SKM-1 (cell line): Measurements from ENCODE around the gene STX19.
A peak's percentile ranks its signal among the peaks of the same experiment; 100 is the strongest.

Experiments
- DNase-seq: peaks from one replicate; lab custom pipeline; 2025; ENCODE audit not compliant: unreplicated experiment; lab: John Stamatoyannopoulos, UW

Gene STX19

DNA sequence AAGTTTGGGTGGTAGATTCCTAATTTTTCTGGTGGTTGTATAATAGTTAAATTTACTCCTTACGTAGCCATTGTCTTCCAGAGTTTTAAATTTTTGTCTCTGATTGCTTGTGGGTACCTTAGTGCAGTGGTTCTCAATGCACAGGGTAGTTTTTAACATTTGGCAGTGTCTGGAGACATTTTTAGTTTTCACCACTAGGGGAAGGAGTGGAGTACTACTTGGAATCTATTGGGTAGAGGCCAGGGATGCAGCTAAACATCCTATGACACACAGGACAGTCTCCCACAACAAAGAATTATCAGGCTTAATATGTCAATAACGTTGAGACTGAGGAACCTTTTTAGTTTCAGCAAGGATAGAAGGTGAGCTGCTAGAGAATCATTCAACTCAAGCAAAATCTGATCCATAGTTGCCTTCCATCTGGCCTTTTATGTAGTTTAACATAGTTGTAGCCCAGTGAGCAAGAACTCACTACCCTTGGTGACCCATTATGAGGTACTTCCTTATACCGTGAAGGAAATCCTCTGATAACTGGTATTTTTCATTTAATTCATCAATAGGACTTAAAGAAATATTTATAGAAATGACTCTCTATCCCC, 8.6 kb upstream of the STX19 start:
- DNase-seq: no peak

DNA sequence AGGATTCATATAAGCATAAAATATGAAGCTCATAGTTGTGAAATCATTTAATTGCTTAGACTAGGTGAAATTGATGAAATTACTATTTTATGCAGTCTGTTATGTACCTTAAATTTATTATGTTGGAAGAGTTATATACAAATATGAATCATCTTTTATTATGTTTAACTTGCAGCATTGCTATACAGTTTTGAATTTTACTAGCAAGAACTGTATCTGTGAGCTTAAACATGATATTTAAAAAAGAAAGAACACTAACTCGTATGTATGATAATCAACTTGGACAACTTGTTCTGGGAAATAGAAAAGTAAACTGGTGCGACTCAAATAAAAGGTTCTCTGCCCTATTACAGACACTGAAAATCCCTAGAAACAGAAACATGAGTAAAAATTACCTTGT, 1.8 kb downstream of the STX19 start:
- no peak for DNase-seq

DNA sequence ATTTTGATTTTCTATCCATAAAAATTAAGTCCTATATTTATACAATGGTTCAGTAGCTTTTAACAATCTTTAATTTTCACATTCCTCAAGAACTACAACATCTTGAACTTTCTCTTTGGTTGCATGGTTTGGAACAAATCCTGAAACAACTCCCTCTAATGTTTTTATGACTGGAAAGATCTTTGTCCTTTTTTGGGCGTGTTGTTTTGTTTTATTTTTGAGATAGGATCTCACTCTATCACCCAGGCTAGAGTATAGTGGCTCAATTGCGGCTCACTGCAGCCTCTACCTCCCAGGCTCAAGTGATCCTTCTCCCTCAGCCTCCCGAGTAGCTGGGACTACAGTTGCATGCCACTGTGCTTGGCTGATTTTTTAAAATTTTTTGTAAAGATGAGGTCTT, 4.0 kb downstream of the STX19 start:
- no peak for DNase-seq

DNA sequence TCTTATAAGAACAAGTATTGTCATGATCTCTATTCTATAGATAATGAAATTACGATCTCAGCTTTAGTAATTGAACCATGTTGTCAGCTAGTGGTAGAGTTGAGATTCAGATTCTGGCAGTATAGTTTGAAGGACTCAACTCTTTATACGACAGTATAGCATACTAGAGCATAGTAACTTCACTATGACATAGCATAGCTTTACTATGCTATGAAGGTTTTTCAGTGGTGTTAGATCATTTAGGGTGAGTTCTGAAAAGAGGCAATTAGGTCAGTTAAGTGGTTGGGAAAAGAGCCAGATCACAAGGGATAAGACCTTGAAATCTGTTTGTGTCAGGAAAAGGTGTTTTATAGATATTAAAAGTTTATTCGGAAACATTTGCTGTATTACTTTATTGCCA, 8.1 kb downstream of the STX19 start:
- no peak for DNase-seq

DNA sequence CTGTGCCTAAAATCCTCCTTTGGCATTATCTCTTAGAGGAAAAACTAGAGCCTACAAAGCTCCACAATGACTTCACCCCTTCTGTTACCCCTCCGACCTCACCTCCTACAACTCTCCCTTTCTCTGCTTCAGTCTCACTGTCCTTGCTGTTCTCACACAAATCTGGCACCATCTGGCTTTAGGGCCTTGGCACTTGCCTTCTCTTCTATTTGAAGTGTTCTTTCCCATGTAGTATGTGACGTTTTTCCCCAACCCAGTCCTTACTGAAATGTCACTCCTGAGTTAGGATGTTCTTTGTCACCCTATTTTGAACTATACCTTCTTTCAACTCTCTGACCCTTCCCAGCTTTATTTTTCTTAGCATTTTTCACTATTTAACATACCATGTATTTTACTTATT, 8.7 kb downstream of the STX19 start:
- DNase-seq: no peak

DNA sequence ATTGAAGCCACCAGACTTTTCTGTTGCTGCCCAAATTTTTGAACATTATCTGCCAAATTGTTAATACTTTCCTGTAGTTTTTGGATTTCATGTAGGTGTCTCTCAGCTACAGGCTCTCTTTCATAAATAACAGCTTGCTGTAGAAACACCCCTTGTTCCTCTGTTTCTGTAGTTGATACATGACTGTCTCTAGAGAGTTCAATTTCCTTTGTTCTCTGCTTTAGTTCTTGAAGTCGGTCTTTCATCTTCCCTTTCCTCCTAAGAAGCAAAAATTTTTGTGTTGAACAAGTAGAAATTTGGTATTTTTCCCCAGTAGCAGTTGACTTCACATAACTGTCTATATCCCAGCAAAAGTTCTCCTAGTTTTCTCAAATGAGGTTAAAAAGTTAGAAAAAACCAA, 13.4 kb downstream of the STX19 start:
- DNase-seq: no peak

DNA sequence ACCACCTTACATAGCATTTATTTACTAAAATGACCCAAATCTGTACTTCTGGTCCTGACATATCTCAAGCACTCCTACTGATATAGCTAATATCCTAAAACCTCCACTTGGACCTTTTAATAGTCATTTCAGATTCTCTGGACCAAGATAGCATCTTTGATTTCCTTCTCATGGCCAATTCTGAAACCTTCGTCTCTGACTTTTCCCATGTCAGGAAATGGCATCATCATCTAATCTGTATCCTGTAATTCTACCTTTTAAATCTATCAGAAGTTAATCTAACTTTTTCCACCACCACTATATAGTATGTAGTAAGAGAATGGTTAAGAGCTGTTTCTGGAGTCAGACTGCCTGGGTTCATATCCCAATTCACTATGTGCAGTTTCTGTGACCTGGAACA, 16.2 kb downstream of the STX19 start:
- no peak for DNase-seq

DNA sequence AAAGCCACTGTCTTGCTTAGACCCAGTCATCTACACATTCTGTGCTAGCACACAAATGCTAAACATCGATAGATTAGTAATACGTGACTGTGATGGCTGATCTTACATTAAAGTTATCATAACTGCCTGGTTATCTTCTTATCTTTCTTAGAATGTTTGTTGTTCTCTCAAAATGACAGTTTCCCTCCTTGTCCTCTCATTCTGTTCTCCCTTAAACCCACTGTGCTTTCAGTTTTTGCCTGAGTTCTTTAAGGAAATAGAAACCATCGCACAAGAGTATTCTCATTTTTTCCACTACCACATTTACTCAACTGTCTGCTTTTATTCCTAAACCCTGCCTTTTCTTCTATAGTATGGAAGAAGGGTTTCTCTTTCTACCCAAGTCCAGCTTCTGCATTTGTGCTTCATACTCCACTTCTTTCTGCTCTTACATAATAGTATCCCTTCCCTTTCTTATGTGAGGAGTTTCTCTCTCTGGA, 17.1 kb downstream of the STX19 start:
- DNase-seq: no peak

DNA sequence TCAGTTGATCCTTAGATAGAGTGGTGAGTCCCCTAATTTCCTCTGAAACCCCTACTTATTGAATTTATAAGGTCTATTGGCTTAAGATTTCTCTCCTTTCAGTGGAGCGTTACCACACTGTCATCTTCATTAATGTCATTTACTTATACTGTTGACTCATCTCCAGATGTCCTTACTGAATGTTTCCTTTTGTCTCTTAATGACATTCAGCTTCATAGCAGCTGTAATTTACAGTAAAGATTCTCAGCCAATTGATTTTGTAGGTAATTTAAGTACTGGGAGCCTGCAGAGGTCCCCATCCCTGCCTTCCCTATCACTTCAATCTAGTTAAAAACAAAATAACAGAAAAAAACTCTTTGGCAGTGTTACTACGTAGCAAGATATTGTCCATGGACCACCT, 18.8 kb downstream of the STX19 start:
- no peak for DNase-seq

DNA sequence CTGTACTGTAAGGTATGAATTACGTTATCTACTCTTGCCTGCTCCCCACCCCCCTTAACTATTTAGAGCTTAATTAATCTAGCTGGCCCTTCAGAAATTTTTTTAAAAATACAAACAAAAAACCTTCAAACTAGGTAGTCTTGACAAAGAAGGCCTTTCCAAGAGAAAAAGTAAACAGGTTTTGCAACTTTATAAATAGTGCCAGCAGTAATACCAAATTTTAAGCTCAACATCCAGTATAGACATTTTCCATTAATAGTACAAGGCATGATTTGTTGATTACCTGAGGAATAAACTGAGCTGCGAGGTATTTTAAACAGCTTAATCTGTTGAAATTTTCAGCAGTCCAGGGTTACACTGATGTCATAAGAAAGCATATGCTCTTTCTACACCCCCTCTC, 20.1 kb downstream of the STX19 start:
- no peak for DNase-seq

DNA sequence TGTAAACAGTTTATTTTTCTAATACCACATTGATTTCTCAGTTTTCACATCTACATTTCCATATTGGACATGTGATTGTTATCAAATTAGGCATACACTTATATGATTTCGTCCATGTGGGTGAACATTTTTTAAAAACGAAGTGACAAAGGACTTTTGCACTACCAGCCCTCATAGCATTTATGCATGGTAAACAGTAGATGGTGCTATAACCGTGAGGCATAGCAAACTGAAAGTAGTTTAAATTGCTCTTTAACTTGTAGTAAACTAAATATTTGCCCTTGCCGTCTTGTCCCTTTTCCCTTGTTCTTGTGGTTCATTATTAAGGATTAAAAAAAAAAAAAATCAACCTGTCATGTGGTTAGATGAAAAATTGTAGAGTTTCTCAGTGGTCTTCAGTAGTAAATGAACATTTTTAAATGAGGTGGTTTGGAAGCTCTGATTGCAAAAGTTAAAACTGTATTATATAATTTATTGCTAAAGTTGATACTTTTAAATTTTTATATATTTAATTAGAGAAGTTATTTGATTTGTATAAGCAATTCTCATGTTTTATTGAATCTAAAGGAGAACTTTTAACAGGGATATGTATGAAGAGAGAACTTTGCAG, 24.0 kb downstream of the STX19 start:
- peak; percentile 48 for DNase-seq

DNA sequence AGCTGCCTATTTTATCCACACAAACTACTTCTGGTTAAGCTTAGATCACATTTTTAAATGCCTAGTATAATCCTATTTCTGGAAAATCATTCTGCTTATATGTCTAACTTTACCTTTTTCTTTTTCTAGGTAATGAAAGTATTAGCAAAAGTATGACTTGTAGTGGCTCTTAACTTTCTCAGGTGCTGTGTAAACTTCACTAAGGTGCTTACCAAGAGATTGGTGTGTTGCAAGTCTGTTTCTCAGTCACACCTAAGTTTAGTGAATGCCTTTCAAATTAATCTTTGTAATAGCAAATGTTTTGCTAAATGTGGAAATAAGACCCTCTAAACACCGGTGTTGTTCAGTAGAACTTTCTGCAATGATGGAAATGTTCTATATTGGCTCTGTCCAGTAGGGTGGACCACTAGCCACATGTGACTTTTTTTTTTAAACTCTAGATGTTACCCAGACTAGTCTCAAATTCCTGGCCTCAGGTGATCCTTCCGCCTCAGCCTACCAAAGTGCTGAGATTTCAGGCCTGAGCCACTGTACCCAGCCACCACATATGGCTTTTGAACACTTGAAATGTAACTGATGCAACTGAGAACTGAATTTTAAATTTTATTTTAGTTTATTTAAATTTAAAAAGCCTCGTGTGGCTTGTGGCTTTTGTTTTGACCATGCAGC, 26.4 kb downstream of the STX19 start:
- no peak for DNase-seq

DNA sequence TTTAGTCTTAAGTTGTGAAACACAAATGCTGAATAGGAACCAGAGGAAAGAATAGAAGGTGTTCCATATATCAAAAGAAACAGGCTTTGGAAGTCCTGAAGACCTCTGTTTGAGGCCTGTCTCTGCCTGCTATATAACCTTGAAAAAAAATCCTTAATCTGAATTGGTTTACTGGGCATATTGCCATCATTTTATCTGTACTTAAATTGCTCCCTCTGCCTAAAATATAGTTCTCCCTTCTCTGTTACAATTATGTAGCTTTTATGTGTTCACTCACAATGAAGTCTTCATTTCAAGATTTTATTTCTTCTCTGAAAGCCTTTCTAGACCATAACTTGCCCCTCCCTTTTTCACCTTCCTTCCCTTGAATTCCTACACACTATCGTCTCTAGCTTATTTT, 27.2 kb downstream of the STX19 start:
- DNase-seq: no peak

DNA sequence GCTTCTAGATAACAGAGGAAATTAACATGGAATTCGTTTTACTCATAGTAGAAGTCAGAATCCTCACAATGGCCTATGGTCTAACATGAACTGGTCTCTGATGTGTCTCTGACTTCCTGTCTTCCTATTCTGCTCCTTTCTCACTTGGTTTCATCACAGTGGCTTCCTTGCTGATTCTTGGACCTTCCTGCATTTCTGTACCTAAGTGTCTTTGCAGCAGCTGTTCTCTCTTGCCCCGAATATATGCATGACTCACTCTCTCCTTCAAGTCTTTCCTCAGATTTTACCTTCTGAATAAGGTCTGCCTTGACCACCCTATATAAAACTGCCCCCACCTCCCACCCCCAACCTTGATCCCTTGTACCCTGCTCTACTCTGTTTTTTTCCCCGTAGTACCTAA, 34.3 kb downstream of the STX19 start:
- no peak for DNase-seq

DNA sequence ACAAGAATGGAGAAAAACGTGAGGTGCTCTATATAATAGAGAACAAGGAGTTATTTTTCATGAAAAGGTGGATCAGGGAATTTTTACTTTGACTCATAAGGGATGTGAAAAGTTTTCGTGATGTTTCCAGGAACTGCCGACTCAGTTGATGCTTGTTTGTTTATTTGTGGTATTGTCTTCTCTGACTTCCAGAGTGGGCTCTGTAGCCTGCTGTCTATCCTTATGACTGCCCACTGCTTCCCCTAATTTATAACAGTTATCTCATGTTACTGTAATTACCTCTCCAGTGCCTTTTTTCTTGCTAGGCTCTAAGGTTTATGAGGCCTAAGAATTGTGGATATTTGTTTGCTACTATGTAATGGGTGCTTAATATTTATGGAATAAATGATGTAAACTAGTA, 36.2 kb downstream of the STX19 start:
- DNase-seq: no peak

DNA sequence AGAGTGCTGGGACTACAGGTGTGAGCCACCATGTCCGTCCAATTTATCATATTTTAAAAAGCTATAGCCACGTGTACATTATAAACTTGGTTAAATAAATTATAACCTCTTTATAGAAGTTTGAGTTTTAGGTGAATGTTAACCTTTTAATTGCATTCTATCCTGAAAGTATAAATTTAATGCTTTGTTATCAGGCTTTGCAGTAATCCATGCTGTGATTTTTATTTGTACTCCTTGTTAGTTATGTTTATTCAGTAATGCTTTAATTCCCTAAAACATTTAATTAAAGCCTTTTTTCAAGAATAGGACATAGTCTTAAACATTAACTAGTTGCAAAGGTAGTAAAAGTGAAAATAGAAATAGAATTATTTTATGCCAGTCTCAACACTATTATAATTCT, 36.8 kb downstream of the STX19 start:
- DNase-seq: no peak

DNA sequence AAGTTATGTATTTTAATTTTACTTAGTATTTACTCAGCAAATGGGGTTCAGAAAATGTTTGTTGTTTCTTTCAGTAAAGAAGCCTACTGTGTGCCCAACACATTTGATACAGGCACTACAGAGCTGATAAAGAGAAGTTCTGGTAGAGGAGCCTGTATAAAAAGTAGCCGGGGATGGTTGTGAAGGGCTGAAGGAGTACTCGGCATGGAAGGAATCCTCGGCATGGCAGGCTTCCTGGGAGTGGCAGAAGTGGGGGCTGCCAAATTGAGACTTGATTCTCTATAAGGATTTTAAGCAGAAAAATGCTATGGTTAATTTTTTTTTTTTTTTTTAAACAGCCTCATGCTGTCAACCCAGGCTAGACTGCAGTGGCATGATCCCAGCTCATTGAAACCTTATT, 39.2 kb downstream of the STX19 start:
- no peak for DNase-seq

DNA sequence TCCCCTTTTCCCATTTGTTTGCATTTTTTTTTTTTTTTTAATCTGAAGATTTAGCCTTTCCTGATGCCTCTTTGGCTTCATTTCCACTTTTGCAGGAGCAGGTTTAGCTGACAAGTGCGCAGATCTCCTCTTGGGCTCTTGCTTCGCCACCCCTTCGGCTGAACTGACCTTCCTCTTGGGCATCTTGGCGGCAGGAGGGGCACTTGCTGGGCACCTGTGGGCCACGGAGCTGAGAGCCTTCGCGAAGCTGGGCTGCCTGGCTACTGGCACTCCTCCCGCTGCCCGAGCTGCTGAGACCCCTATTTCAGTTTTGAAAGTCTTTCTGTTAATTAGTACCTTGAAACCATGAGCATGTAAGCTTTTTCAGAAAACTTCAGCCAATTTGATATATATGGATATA, 39.6 kb downstream of the STX19 start:
- no peak for DNase-seq

DNA sequence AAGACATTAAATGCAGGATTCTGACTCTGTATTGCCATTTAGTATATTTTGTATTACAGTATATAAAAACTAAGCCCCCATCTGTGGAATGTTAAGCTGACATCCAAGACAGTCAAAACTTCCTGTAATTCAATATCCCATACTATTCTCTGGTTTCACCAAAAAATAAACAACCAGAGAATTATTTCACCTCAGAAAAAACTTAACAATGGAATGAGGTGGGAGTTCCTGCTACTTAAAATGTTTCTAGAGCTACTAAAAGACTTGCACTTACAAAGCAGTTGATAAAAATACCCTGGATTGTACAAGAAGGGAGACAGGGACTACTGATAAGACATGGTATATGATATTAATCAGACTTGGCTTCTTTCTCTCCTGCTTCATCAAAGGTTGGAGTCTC, 40.1 kb downstream of the STX19 start:
- DNase-seq: no peak

DNA sequence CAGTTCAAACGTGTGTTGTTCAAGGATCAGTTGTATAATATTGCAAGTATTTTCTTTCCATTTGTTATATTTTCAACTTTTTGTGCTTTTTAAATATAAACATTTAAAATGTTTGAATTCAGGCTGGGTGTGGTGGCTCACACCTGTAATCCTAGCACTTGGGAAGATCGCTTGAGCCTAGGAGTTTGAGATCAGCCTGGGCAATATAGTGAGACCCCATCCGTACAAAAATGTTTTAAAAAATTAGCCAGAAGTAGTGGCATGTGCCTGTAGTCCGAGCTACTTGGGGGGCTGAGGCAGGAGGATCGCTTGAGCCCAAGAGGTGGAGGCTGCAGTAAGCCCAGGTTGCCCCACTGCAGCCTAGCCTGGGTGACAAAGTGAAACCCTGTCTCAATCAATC, 43.8 kb downstream of the STX19 start:
- no peak for DNase-seq

DNA sequence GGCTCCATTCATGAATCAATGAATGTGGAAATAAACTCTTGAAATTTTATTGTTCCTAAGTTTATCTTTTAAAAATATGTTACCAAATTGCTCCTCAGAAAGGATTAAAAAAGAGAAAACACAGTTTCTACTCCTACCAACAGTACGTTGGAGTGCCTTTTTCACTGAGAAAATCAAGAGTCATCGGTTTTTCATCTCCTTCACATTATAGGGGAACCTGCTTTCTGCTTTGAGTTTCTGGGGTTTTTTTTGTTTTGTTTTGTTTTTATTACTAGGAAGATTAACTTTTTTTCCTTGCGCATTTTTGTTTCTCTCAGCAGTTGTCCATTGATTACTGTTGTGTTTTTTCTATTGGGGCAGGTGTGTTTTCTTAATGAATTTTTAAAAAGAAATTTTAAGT, 45.0 kb downstream of the STX19 start:
- DNase-seq: no peak

DNA sequence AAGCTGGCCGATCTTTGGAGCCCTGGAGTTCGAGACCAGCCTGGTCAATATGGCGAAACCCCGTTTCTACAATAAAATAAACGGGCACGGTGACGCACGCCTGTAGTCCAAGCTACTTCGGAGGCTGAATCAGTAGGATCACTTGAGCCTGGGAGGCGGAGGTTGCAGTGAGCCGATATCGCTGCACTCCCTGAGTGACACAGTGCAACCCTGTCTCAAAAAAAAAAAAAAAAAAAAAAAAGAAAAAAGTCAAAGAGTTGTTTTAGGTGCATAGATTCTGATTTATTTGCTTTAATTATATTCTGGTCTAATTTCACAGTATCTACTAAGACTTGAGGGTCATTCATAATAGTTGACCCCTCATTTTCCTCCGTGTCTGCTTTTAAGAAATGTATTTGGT, 46.7 kb downstream of the STX19 start:
- DNase-seq: no peak
